HepG2 (cell line): Measurements from ENCODE around the gene DHX58.

ENCODE experiments used
- AKAP8 ChIP-seq: sonication (generic); formaldehyde crosslinking; IDR thresholded peaks from 2 replicates; pipeline ENCODE4 v1.5.1; 2020; ENCODE audit warnings: mild to moderate bottlenecking, missing genetic modification reagents
- CBX2 ChIP-seq, 2 experiments: fragments of 200-600 bp in 1 of 2; sonication (generic); formaldehyde crosslinking in 1 of 2; IDR thresholded peaks; 2 replicates each; pipeline versions ENCODE4 v1.7.0 to v1.8.1; 2018 to 2022; ENCODE audit warnings: low read depth in 2 of 2, low read length in 1 of 2, mild to moderate bottlenecking in 1 of 2, missing genetic modification reagents in 1 of 2
- CTCF ChIP-seq: sonication (generic); formaldehyde crosslinking; IDR thresholded peaks from 2 replicates; pipeline ENCODE4 v1.5.0; 2020; ENCODE audit warnings: mild to moderate bottlenecking, missing genetic modification reagents, moderate library complexity
- JUN ChIP-seq: sonication (generic); formaldehyde crosslinking; IDR thresholded peaks from 2 replicates; pipeline ENCODE4 v1.4.0; 2020; ENCODE audit warnings: mild to moderate bottlenecking, missing genetic modification reagents
- MXI1 ChIP-seq: IDR thresholded peaks from 3 replicates; pipeline ENCODE4 v1.6.1; 2012; ENCODE audit warnings: low read depth, low read length, inconsistent platforms, borderline replicate concordance
- PCBP2 ChIP-seq: fragments of 200-400 bp; formaldehyde crosslinking; optimal IDR thresholded peaks from 2 replicates; pipeline ENCODE3; 2018; ENCODE audit warnings: low read length, low read depth; ENCODE audit not compliant: poor library complexity, severe bottlenecking
- RAD21 ChIP-seq: fragments of 450-650 bp; formaldehyde crosslinking; IDR thresholded peaks from 2 replicates; pipeline ENCODE4 v1.5.0; 2020; ENCODE audit warnings: mild to moderate bottlenecking
- ZNF24 ChIP-seq: fragments of 450-650 bp; IDR thresholded peaks from 2 replicates; pipeline ENCODE4 v1.6.1; 2017; ENCODE audit warnings: antibody characterized with exemption, mild to moderate bottlenecking

DNA sequence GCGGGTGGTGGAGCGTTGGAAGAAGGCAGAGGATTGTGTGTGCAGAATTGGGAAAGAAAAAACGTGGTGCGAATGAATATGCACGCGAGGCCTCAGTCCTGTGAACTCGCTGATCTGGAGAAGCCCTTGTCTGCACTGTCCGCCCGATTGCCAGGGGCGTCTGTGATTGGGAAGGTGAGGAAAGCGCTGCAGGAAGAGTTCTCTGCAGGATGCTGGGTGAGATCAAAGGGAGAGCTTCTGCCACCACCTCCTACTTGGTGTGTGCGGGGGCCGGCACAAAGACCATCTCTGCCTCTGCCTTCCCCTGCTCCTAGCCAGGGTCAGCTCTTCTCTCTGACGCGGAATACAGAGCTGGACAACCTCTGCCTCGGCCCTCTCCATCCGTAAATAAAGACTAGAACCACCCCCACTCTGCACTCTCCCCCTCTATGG, 43.1 kb upstream of the DHX58 start:
- TF ChIP-seq CBX2 (IDR thresholded peaks at IDR 0.05; ENCODE audit: low read depth, low read length) (no peak), CBX2 (CRISPR knock-in tag; IDR thresholded peaks at IDR 0.05; ENCODE audit: low read depth) (no peak), RAD21 (CRISPR knock-in tag) (no peak), MXI1 (no peak), CTCF (CRISPR knock-in tag) (no peak), PCBP2 (no peak), JUN (no peak), ZNF24 (no peak), AKAP8 (CRISPR knock-in tag) (no peak)
